GM18507 (cell line): ENCODE results near the gene DBNL.

Source experiments
- DNase-seq: peaks from one replicate; pipeline ENCODE4 v3.0.0; 2011; ENCODE audit warnings: low read depth; ENCODE audit not compliant: insufficient read length; ENCODE audit errors: extremely low spot score
- FAIRE-seq: peaks from 2 replicates; lab custom pipeline; 2011; peaks lifted over from hg19 to GRCh38; lab: Jason Lieb, UNC

Gene DBNL

DNA sequence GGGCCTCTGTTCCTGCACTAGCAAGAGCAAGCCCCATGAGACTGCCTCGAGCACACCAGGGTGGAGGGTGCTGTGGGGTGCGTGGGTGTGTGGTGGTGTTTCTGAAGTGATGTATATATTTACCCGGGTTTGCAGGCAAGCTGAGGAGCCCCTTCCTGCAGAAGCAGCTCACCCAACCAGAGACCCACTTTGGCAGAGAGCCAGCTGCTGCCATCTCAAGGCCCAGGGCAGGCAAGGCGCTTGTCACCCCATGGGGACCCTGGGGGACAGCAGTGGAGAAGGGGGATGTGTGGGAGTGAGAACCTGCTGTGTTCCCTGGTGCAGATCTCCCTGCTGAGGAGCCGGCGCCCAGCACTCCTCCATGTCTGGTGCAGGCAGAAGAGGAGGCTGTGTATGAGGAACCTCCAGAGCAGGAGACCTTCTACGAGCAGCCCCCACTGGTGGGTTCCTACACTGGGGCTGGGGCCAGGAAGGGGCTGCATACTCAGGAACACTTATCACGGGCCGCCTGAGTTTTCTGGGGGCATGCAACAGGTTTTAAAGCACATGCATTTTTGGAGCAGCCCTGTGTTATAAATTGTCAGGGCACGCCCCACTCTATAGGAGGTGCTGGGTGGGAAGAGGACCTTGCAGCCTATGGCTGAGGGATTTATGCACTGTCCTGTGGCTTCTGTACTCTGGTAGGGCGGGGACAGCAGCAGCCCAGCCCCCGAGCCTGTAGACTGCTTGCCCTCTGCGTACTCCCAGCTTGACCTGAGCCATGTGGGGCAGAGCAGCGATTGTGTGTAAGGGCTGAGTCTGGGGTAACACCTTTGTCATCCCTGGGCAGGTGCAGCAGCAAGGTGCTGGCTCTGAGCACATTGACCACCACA is 15.0 kb downstream of the DBNL start:
- peak; percentile 69 for FAIRE-seq

DNA sequence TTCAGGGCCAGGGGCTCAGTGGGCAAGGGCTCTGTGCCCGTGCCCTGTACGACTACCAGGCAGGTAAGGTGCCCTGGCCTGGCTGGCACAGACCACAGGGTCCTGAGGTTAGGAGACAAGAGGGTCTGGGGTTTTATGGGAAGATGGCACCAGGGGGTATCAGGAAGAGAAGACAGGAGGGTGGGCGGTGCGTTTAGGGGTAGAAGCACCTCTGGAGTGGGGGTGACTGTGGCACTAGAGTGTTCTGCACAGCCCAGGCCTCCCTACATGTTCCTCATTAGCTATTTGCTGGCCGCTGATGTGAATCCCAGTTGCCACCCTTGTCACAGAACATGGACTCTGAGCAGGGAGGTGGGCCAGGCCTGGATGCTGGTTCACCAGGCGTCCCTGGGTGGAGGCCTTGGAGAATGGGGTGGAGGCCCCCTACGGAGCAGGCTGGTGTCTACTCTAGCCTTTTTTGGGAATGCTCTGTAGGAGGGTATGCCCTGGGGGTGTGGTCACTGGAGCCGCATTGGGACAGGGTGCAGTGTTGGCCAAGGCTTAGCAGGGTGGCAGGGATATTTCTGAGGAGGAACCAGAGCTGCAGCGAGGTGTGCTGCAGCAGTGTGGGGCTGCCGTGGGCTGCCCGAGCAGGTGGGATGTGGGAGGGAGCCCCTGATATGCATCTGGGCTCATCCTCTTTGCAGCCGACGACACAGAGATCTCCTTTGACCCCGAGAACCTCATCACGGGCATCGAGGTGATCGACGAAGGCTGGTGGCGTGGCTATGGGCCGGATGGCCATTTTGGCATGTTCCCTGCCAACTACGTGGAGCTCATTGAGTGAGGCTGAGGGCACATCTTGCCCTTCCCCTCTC is 15.8 kb downstream of the DBNL start:
- no peak for FAIRE-seq
- DNase-seq = no peak

More for the DNA sequence above, 15.0 kb downstream of the DBNL start:
- no peak for DNase-seq

DNA sequence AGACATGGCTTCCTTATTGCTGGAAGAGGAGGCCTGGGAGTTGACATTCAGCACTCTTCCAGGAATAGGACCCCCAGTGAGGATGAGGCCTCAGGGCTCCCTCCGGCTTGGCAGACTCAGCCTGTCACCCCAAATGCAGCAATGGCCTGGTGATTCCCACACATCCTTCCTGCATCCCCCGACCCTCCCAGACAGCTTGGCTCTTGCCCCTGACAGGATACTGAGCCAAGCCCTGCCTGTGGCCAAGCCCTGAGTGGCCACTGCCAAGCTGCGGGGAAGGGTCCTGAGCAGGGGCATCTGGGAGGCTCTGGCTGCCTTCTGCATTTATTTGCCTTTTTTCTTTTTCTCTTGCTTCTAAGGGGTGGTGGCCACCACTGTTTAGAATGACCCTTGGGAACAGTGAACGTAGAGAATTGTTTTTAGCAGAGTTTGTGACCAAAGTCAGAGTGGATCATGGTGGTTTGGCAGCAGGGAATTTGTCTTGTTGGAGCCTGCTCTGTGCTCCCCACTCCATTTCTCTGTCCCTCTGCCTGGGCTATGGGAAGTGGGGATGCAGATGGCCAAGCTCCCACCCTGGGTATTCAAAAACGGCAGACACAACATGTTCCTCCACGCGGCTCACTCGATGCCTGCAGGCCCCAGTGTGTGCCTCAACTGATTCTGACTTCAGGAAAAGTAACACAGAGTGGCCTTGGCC is 16.6 kb downstream of the DBNL start:
- FAIRE-seq = no peak
- no peak for DNase-seq

DNA sequence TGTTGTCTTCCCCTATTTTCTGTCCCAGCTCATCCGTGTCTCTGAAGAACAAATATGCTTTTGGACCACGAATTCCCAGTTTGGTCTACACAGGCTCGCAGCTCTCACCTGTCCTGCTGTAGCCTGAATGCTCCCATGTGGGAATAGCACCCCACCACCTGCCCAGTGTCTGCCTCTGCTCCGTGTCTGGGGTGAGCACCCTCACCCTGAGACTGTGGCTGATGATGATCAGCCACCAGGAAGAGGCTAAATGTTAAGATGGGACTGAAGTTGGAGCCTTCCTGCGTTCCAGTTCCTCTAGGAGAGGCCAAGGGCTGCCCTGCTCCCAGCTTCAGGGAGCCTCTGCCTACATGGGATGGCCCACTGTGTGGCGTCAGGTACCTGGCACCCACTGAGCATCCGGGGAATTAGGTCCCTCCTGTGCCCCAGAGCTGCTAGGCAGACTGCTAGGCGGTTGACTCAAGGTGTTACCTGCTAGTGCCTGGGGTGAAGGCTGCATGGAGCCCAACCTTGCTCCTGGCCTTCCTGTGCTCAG is 17.2 kb downstream of the DBNL start:
- DNase-seq (no peak), FAIRE-seq (no peak)

- FAIRE-seq (no peak), DNase-seq (no peak)
Observed at GRCh38 chr7:44062180-44062902, 17.8 kb downstream of the DBNL start.

GRCh38 chr7:44062903-44063295 is 18.4 kb downstream of the DBNL start:
- DNase-seq (no peak), FAIRE-seq (no peak)

DNA sequence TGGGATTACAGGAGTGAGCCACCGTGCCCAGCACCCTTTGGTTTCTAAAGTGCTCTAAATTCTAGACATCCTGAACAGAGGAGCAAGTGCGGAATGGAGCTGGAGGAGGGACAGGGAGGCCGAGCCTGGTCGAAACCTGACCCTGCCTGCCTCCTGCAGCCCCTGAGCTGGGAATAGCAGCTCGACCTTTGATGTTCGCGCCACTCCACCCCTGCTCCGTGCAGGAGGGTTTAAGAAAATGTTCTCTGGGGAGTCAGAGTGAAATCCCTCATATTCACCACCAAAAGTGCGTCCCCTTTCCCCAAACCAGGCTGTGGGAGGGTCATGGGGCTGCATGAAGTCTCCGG is 19.0 kb downstream of the DBNL start:
- FAIRE-seq = no peak
- DNase-seq = no peak

DNA sequence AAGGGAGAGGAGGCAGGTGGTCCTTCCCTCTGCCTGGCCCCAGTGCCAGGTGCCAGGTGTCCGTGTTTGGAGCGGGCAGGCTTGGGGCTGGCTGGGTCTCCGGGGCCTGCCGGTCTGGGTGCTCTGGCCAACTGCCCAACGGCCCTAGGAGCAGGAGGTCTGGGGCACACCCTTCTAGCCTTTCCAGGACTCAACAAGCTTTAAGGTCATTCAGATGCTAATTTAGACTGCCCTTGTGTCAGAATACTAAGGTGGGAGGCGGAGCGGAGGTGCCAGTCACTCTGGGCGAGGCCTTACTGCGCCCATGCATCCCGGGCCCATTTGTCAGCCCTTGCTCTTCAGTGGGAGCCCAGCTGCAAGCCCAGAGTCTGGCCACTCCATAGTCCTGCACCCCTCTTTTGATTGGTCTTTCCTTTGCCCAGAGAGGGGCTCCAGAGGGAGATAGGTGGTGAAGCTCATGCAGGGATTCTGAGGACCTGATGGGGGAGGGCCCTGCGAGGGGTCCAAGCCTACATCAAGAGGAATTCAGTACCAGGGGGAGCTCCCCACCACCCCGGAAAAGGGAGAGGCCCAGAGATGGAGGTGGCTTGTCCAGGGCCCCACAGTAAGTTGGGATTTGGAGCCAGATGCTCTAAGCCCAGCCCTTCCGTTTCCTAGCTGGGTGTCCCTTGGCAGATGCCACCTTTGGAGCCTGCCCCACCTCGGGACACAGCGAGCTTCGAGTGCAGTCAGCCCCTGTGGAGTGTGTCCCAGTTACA is 19.6 kb downstream of the DBNL start:
- FAIRE-seq (no peak), DNase-seq (no peak)

DNA sequence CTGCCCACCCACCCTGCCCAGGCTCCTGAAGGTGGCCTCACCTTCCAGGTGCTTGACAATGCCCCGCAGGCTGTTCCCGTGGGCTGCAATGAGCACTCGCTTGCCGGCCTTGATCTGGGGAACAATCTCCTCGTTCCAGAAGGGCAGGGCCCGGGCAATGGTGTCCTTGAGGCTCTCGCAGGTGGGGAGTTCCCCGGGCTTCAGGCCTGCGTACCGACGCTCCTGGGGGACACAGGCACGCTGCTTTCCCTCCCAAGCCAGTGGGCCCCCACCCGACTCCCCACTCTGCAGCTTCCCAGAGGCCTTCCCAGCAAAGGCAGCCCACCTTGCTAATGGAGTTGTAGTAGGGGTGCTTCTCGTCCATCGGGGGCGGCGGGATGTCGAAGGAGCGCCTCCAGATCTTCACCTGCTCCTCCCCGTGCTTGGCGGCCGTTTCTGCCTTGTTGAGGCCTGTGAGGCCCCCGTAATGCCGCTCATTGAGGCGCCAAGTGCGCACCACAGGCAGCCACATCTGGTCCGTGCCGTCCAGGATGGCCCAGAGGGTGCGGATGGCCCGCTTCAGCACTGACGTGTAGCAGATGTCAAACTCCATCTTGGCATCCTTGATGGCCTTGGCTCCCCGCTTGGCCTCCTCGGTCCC is 20.4 kb downstream of the DBNL start:
- FAIRE-seq = no peak

DNA sequence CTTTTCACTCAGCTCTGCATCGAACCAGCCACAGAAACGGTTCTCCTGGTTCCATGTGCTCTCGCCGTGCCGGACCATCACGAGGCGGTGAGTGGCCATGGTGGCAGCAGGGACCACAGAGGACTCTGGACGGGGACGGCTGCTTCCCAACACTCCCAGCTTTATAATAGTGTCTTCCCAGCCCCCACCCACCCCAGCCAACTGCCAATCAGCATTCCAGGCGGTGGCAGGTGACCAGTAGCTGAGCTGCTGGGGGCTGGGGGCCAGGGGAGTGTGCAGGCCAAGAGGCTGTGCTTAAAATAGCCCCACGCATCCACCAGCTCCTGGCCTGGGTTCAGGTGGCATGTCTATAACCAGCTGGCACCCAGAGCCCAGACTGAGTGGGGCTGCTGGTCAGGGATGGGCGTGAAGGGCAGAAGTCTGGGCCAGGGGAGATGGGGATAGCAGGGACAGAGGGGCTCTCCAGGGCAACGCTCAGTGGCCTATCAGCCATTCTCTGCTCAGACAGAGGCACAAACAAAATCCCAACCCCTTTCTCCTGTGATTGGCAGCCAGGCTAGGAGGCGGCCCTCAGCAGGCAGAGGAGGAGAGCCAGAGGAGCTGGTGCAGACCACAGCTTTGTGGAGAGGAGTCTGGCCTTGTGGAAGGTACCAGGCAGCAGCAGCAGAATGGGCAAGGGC is 21.1 kb downstream of the DBNL start, which contains the start of gene PGAM2:
Gene PGAM2 (minus strand): TSS at position 137 of the 680 bp plus-strand sequence. CDS start 38 bp downstream, at position 99.
- FAIRE-seq (no peak), DNase-seq (no peak)

More for the DNA sequence above, 20.4 kb downstream of the DBNL start:
- no peak for DNase-seq

DNA sequence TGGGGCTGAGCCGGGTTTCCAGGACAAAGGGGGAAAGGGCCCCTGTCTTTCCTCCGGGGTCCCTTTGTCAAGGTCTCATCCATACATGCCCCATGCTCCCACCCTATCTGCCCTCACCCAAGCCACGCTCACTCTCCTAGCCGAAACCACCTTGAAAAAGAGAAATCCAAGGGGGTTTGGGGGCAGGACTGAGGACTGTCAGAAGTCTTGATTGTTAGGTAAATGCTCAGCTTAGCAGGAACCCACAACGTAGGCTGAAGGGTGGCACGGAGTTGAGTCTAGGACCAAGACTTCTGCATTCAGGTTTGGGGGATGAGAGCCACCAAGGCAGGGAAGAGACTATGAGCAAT is 21.6 kb downstream of the DBNL start:
- no peak for FAIRE-seq
- DNase-seq = no peak

DNA sequence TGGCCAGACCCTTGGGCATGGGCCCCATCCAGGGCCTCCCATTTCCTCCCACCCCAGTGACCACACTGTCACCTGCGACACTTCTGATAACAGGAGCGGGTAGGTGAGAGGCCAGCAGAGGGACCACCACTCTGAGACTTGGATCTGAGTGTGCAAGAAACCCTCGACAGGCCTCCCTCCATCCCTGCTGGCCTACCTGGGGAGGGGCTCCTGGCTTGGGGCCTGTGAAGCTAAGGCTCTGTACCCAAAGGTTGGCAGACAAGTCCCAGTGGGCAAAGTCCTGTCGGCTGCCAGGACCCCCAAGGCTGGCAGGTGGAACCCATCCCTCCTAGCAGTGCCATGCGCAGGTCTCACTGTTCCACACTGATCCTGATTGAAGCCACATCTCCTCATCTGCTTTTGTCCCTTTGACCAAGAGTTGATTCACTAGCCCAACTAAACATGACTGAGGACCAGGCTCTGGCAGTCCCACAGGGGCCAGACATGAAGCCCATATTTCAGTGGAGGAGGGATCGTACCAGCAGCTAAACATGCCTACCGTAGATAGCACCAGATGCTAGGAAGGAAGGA is 22.1 kb downstream of the DBNL start:
- FAIRE-seq = no peak
- no peak for DNase-seq

DNA sequence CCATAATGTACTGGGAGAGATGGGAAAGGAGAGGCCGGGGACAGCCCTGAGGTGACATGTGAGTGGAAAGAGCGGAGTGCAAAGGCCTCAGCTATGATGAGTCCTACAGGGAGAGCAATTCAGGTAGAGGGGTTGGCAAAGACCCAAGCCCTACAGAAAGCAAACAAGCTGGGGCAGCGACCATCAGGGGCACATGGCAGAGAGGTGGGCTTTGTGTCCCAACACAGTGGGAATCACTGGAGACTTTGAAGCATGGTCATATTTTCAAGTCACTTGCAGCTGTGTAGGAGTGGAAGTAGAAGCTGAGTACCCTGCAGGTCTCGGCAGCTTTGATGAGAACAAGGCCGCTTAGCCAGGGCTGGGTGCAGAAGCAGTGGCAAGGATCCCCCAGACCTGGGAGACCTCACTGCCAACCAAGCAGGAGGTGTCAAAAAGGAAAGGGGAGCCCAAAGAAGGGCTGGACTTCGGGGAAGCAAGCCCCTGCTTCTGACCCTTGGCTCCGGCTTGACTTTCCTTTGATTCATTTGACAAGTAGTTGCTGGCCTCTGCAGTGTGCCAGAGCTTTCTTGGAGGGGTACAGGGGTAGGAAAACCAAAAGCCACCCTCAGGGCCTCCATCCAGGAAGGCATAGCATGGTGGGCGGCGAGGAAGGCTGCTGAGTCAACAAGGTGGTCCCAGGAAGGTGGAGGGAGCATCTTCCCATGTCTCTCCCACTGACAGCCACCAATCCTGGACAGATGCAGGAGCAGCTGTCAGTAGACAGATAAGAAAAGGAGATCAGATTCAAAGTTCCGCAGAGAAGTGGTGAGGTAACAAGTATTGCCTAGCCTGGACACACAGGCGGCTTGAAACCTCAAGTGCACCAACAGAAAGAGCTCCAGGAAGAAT is 22.8 kb downstream of the DBNL start:
- FAIRE-seq (no peak), DNase-seq (no peak)

- FAIRE-seq (no peak), DNase-seq (no peak)
Observed at GRCh38 chr7:44068054-44068453, 23.6 kb downstream of the DBNL start.

DNA sequence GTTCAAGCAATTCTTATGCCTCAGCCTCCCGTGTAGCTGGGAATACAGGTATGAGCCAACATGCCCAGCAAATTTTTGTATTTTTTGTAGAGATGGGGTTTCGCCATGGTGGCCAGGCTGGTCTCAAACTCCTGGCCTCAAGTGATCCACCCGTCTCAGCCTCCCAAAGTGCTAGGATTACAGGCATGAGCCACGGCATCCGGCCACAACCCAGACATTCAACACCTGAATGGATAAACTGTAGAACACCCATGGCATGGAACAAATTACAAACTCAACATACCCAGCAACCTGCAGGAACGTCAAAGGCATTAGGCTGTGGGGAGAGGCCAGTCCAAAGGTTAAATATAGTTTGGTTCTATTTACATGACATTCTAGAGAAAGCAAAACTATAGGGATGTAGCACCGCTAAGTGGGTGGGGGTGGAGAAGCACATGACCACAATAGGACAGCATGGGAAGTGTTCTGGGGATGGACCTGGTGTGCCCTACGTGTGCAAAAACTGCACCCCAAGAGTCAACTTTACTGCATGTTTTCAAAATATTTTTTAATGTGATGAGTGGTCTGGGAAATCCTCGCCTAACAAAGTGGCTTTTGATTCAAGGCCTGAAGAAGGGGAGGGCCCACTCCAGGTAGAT is 27.3 kb downstream of the DBNL start:
- DNase-seq = no peak
- no peak for FAIRE-seq
